K562 (cell line): ENCODE results near the gene CARM1. TPM values are rescaled to one million over a fixed set of nuclear protein-coding genes. Genes with fewer than 3 reads are reported as not detected.

Experiments used
- ATAC-seq: fragments of 200-7000 bp; cut with Tn5 transposase; 3 replicates; pipeline ENCODE4 v1.9.1; 2020; ENCODE audit warnings: moderate library complexity
- BruUV-seq: library from RNA; stranded (reverse); fragments of 400-500 nt; replicated peaks from 2 replicates; lab custom pipeline; 2021; lab: Mats Ljungman, UMichigan
- CTCF ChIA-PET: fragments of 300-600 bp; formaldehyde crosslinking; extraction: SDS; loops from one replicate; lab custom pipeline; 2021; ENCODE audit warnings: low intra/inter-chr PET ratio; lab: Yijun Ruan, JAX
- POLR2A ChIA-PET: fragments of 300-600, 350-650 bp; sonication (Branson Sonifier 250); formaldehyde crosslinking; extraction: SDS; loops from one replicate; lab custom pipeline; 2021; ENCODE audit warnings: antibody characterized with exemption, inconsistent platforms; lab: Yijun Ruan, JAX
- DNase-seq, 4 experiments: peaks; one replicate each; pipeline versions ENCODE4 v3.0.0 to v3.0.0-alpha.2; 2011 to 2018; ENCODE audit warnings: low spot score in 3 of 4, mixed read lengths in 3 of 4; ENCODE audit errors: extremely low read depth in 1 of 4
- FAIRE-seq: peaks from 2 replicates; lab custom pipeline; 2011; peaks lifted over from hg19 to GRCh38; lab: Jason Lieb, UNC
- H2AFZ ChIP-seq: 2 replicates; pipeline ENCODE4 v1.6.0; 2011; ENCODE audit warnings: low read depth, low read length, control low read depth, inconsistent platforms
- H3K27ac ChIP-seq: fragments of 200-600 bp; 3 replicates; pipeline ENCODE4 v1.8.0; 2011; ENCODE audit warnings: low read depth, mild to moderate bottlenecking, control low read depth, inconsistent platforms, low read length, moderate library complexity, mixed read lengths; ENCODE audit errors: extremely low read depth
- H3K27me3 ChIP-seq, 2 experiments: fragments of 300-600 bp in 1 of 2; 2 replicates in 1 of 2; 3 replicates in 1 of 2; pipeline versions ENCODE4 v1.6.0 to v1.8.0; 2011; ENCODE audit warnings: inconsistent platforms in 2 of 2, low read length in 2 of 2, mild to moderate bottlenecking in 1 of 2, mixed read lengths in 1 of 2, moderate library complexity in 1 of 2; ENCODE audit not compliant: control insufficient read depth in 2 of 2, insufficient read depth in 2 of 2
- H3K36me3 ChIP-seq: fragments of 300-600 bp; 3 replicates; pipeline ENCODE4 v1.8.0; 2011; ENCODE audit warnings: mild to moderate bottlenecking, low read length, inconsistent platforms; ENCODE audit not compliant: control insufficient read depth, insufficient read depth
- H3K4me1 ChIP-seq, 2 experiments: fragments of 200-600 bp in 1 of 2; replicated peaks in 1 of 2; 2 replicates in 1 of 2; 3 replicates in 1 of 2; pipeline versions ENCODE4 v1.5.1 to v1.8.0; 2011; ENCODE audit warnings: inconsistent platforms in 2 of 2, low read length in 2 of 2, mild to moderate bottlenecking in 1 of 2, mixed read lengths in 1 of 2, moderate library complexity in 1 of 2; ENCODE audit not compliant: control insufficient read depth in 2 of 2, insufficient read depth in 2 of 2
- H3K4me2 ChIP-seq: 2 replicates; pipeline ENCODE4 v1.6.1; 2011; ENCODE audit warnings: low read length, control low read depth, inconsistent platforms, mixed read lengths; ENCODE audit not compliant: insufficient read depth
- H3K4me3 ChIP-seq: fragments of 200-600 bp; sonication (generic), shearing (Covaris generic); 2 replicates; pipeline ENCODE4 v1.5.1; 2016; ENCODE audit warnings: control low read depth, inconsistent platforms
- H3K79me2 ChIP-seq: fragments of 200-600 bp; 3 replicates; pipeline ENCODE4 v1.8.0; 2011; ENCODE audit warnings: low read length, inconsistent platforms; ENCODE audit not compliant: control insufficient read depth, insufficient read depth
- H3K9ac ChIP-seq, 2 experiments: 2 replicates each; pipeline versions ENCODE4 v1.6.0 to v1.6.1; 2011; ENCODE audit warnings: low read depth in 2 of 2, low read length in 2 of 2, control low read depth in 1 of 2, inconsistent platforms in 1 of 2, mild to moderate bottlenecking in 1 of 2, mixed read lengths in 1 of 2; ENCODE audit not compliant: insufficient read depth in 1 of 2
- H3K9me1 ChIP-seq: one replicate; pipeline ENCODE4 v1.6.0; 2011; ENCODE audit warnings: inconsistent platforms, mild to moderate bottlenecking, low read length, moderate library complexity; ENCODE audit not compliant: control insufficient read depth, insufficient read depth
- H3K9me3 ChIP-seq: replicated peaks from 2 replicates; pipeline ENCODE4 v1.5.1; 2011; ENCODE audit warnings: low read depth, low read length, inconsistent platforms; ENCODE audit not compliant: control insufficient read depth, insufficient read depth
- H4K20me1 ChIP-seq: replicated peaks from 2 replicates; pipeline ENCODE4 v1.6.1; 2011; ENCODE audit warnings: low read length, inconsistent platforms, mixed read lengths; ENCODE audit not compliant: control insufficient read depth, insufficient read depth
- BRF1 ChIP-seq: IDR thresholded peaks from 3 replicates; pipeline ENCODE4 v1.6.1; 2011; ENCODE audit warnings: borderline replicate concordance, mild to moderate bottlenecking; ENCODE audit not compliant: insufficient read length; ENCODE audit errors: extremely low read depth
- ELF2 ChIP-seq: fragments of 250-450 bp; sonication (Bioruptor Pico); IDR thresholded peaks from 2 replicates; pipeline ENCODE4 v1.5.0; 2021; ENCODE audit warnings: mild to moderate bottlenecking
- NFE2 ChIP-seq: IDR thresholded peaks from 2 replicates; pipeline ENCODE4 v1.6.1; 2014; ENCODE audit warnings: antibody characterized with exemption, low read depth
- SMAD2 ChIP-seq: fragments of 150-350 bp; IDR thresholded peaks from 2 replicates; pipeline ENCODE4 v1.6.1; 2014; ENCODE audit warnings: low read depth, mild to moderate bottlenecking, low read length
- ZBTB40 ChIP-seq, 2 experiments: fragments of 450-650 bp in 1 of 2; sonication (generic) in 1 of 2; formaldehyde crosslinking in 1 of 2; IDR thresholded peaks; 2 replicates each; pipeline versions ENCODE4 v1.7.1 to v1.9.0; 2016 to 2022; ENCODE audit warnings: inconsistent platforms in 1 of 2, mild to moderate bottlenecking in 1 of 2, missing genetic modification reagents in 1 of 2
- WGBS: fragments of 100-300 bp; shearing (Covaris generic); methylation state at CpG from one replicate; pipeline ENCODE4 v1.1.6; 2016; ENCODE audit warnings: low coverage, mixed read lengths; ENCODE audit not compliant: insufficient coverage; ENCODE audit errors: missing lambda C conversion rate; 5-methylcytosine and 5-hydroxymethylcytosine counted together
- in situ Hi-C: fragments of 300-500 bp; cut with MboI; formaldehyde crosslinking; loops from 4 replicates; pipeline ENCODE4 v1.15.0; 2018; ENCODE audit warnings: inconsistent platforms, mixed read lengths
- intact Hi-C: fragments of 100-400 bp; cut with micrococcal nuclease; formaldehyde crosslinking; loops from 2 replicates; pipeline ENCODE4 v1.14.2; 2022
- polyA plus RNA-seq, 8 experiments: library from polyadenylated mRNA; depleted of rRNA in 4 of 8; stranded (reverse) in 5 of 8; unstranded in 3 of 8; fragments of >200 nt; fragmentation: Nextera tagmentation in 2 of 8; fragmentation: Illumina TruSeq in 1 of 8; extraction: Ambion mirVana in 2 of 8; extraction: Trizol in 1 of 8; gene quantifications; 2 replicates each; pipeline versions ENCODE4 v1.2.1 to v1.2.3, GENCODE V29; 2011 to 2014; ENCODE audit warnings: inconsistent platforms in 1 of 8, missing spikeins in 1 of 8
- total RNA-seq, 7 experiments: library from RNA; depleted of rRNA in 6 of 7; stranded (reverse); fragments of >200 nt in 6 of 7; fragmentation: Illumina TruSeq in 2 of 7; extraction: Trizol in 2 of 7; gene quantifications; 2 replicates each; pipeline versions ENCODE4 v1.2.1 to v1.2.3, GENCODE V29; 2011 to 2021; ENCODE audit warnings: low replicate concordance in 1 of 7
- TF ChIP-seq, protein P1 (sequence below): fragments of 250-450 bp; sonication (Bioruptor Pico); IDR thresholded peaks from 2 replicates; pipeline ENCODE4 v1.4.0; 2020; ENCODE audit warnings: mild to moderate bottlenecking

The CARM1 gene
- total and polyA plus RNA-seq, 9 of the 15 experiments (the other 6 are each of a cell fraction or from before 2014, with no cell fraction given), result 0.36 to 86.0 (median 29.7) TPM

DNA sequence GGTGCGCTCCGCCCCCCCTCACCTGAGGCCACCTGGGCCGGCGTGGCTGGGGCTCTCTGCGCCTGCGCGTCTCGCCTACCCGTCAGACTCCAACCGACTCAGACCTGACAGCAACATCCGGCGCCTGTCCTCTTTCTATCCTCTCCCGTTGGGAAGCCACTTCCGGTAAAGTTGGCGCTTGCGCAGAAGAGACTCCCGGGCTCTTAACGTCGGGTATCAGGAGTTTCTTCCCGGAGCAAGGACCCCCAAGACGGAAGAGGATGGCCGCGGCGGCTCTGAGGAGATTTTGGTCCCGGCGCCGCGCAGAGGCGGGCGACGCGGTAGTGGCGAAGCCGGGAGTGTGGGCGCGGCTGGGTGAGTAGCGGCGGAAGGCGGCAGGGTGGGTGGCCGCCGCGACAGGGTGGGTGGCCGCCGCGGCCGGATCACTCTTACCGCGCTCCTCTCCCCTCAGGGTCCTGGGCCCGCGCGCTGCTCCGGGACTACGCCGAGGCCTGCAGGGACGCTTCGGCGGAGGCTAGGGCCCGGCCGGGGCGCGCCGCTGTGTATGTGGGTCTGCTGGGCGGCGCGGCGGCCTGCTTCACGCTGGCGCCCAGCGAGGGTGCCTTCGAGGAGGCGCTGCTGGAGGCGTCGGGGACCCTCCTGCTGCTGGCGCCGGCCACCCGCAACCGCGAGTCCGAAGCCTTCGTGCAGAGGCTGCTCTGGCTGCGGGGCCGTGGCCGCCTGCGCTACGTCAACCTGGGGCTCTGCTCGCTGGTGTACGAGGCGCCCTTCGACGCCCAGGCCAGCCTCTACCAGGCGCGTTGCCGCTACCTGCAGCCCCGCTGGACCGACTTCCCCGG, 57.4 kb downstream of the CARM1 start, which contains the start of the genes TIMM29 and YIPF2:
TSS of gene TIMM29 (plus strand) at position 249 of the 839 bp plus-strand sequence. CDS start at position 261, 12 bp downstream.
TSS of gene YIPF2 (minus strand) at position 77 of the 839 bp plus-strand sequence. CDS start 229 bp downstream, outside the sequence.
- in situ Hi-C loops (no loop called here), intact Hi-C loops (loop anchor here (5.0 kb wide), 1 partner anchor 56 kb away; the partner anchor contains the start of gene CARM1)
- no TSS peak for BruUV-seq
- peak within 1 kb of the TSS; percentile 88 to 99 for H3K9ac ChIP-seq
- FAIRE-seq (peak; percentile 95), DNase-seq (peak; percentile 94 to 99 (median 96)), ATAC-seq (peak; percentile 94)
- H3K27ac ChIP-seq, result peak within 1 kb of the TSS; percentile 78
- no peaks in the 10 kb centered on the region for H3K9me3 ChIP-seq
- H3K36me3 ChIP-seq, result peaks cover 47% of the 10 kb centered on the region
- H3K79me2 ChIP-seq, result peaks cover 39% of the 10 kb centered on the region
- peak within 1 kb of the TSS; percentile 97 for H3K4me2 ChIP-seq
- peaks cover 6 to 28% of the 10 kb centered on the region in 2 experiments; a peak in 4 of 5 replicates for H3K4me1 ChIP-seq
- POLR2A ChIA-PET, result interaction anchor here (0.6 kb wide), 2 partner anchors 16 to 782 kb away, joined by 3 read pairs; no protein-coding TSS in a partner anchor
- H4K20me1 ChIP-seq, result peaks cover 3% of the 10 kb centered on the region; the same call in 1 of the 2 replicates
- H3K9me1 ChIP-seq, result no peaks in the 10 kb centered on the region
- CTCF ChIA-PET, result interaction anchor here (0.6 to 0.7 kb wide), 2 partner anchors 49 to 86 kb away, joined by 3 to 4 read pairs; no protein-coding TSS in a partner anchor
- H3K27me3 ChIP-seq, result no peaks in the 10 kb centered on the region
- peak within 1 kb of the TSS; percentile 93 for H3K4me3 ChIP-seq
- 1% methylated on average over 51 of the region's 96 CpGs for WGBS
- H2AFZ ChIP-seq, result peak within 1 kb of the TSS; percentile 83
- no peak for TF ChIP-seq BRF1
- no peak for TF ChIP-seq SMAD2
- TF ChIP-seq ELF2 (CRISPR knock-in tag), result peak; percentile 96
- TF ChIP-seq, protein P1, sequence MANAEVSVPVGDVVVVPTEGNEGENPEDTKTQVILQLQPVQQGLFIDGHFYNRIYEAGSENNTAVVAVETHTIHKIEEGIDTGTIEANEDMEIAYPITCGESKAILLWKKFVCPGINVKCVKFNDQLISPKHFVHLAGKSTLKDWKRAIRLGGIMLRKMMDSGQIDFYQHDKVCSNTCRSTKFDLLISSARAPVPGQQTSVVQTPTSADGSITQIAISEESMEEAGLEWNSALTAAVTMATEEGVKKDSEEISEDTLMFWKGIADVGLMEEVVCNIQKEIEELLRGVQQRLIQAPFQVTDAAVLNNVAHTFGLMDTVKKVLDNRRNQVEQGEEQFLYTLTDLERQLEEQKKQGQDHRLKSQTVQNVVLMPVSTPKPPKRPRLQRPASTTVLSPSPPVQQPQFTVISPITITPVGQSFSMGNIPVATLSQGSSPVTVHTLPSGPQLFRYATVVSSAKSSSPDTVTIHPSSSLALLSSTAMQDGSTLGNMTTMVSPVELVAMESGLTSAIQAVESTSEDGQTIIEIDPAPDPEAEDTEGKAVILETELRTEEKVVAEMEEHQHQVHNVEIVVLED (CRISPR knock-in tag), result no peak
- TF ChIP-seq ZBTB40 (IDR thresholded peaks at IDR 0.05), result peak; percentile 100
- no peak for TF ChIP-seq ZBTB40 (CRISPR knock-in tag; IDR thresholded peaks at IDR 0.05)
- TF ChIP-seq NFE2, result no peak
